GM12865 (cell line): ENCODE data around the gene IFT80.

ENCODE experiments used
- DNase-seq: peaks from one replicate; pipeline ENCODE4 v3.0.0; 2010; ENCODE audit warnings: low read depth
- H3K4me3 ChIP-seq: 2 replicates; pipeline ENCODE4 v1.5.1; 2011; ENCODE audit warnings: mild to moderate bottlenecking, low read depth, low read length, control low read depth
- TF ChIP-seq, protein P1 (sequence below): IDR thresholded peaks from 2 replicates; pipeline ENCODE4 v1.5.1; 2011; ENCODE audit warnings: low read length, control low read depth, low read depth, inconsistent platforms; ENCODE audit not compliant: insufficient read depth; ENCODE audit errors: missing control alignments

Gene IFT80

DNA sequence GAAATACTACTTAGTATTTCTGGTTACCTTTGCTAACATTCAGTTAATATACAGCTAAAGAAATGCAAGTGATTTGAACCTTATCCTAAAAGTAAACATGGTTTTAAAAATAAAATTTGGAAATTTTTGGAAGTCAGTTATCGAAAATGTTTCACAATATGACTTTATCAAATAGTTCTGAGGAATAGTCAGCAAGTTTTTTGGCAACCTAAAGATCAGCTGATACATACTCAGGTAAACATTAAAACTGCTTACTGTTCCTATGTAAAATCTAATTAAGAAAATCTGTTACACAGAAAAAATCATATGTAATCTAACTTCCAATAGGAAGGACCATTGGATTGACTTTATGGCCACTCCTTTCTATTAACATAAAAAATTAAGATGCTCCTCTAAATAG is 24.1 kb downstream of the IFT80 start:
- no peak overlapping the region for H3K4me3 ChIP-seq
- TF ChIP-seq, protein P1, sequence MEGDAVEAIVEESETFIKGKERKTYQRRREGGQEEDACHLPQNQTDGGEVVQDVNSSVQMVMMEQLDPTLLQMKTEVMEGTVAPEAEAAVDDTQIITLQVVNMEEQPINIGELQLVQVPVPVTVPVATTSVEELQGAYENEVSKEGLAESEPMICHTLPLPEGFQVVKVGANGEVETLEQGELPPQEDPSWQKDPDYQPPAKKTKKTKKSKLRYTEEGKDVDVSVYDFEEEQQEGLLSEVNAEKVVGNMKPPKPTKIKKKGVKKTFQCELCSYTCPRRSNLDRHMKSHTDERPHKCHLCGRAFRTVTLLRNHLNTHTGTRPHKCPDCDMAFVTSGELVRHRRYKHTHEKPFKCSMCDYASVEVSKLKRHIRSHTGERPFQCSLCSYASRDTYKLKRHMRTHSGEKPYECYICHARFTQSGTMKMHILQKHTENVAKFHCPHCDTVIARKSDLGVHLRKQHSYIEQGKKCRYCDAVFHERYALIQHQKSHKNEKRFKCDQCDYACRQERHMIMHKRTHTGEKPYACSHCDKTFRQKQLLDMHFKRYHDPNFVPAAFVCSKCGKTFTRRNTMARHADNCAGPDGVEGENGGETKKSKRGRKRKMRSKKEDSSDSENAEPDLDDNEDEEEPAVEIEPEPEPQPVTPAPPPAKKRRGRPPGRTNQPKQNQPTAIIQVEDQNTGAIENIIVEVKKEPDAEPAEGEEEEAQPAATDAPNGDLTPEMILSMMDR: no peak
- no peak for DNase-seq

DNA sequence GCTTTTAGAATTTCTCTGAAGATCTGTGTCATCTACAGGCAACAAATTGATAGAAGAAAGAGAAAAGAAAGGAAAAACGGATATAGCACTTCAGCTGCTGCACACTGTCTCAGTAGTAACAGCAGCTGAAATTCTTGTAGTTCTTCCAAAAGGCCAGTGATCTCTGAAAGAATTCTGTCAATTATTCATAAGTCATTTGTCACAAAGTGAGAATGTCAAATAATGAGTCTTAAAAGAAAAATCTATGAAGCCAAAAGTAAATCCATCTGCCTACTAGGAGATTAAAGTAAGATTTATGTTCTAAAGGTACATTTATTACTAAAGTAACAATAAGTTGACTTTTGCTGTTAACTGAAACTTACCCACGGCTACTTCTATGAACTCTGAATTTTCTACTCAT is 24.6 kb downstream of the IFT80 start:
- no peak for DNase-seq
- TF ChIP-seq, protein P1: no peak
- H3K4me3 ChIP-seq: no peak overlapping the region

DNA sequence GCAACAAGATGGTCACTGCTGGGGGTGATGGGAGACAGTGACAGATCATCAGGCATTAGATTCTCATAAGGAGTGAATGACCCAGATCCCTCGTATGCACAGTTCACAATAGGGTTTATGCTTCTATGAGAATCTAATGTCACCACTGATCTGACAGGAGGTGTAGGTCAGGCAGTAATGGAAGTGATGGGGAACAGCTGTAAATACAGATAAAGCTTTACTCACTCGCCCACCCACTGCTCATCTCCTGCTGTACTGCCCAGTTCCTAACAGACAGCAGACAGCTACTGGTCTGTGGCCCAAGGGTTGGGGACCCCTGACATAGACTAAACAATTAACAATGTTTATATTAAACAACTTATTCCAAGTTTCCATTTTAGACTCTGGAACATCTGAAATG is 25.4 kb downstream of the IFT80 start:
- TF ChIP-seq, protein P1: no peak
- no peak overlapping the region for H3K4me3 ChIP-seq
- no peak for DNase-seq

DNA sequence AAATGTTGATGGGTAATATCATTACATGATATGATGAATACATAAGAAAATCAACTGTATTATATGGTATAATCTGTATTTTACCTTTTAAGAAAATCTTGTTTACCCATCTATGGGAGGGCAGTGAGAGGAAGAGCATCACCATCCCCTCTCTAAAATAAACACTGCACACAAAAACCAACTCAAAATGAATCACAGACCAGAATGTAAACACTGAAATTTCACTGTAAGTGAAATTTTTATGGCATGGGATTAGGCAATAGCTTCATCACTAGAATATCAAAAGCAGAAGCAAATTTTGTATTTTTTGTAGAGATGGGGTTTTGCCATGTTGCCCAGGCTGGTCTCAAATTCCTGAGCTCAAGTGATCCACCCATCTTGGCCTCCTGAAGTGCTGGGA is 26.2 kb downstream of the IFT80 start:
- TF ChIP-seq, protein P1: no peak
- DNase-seq: no peak
- H3K4me3 ChIP-seq: no peak overlapping the region

DNA sequence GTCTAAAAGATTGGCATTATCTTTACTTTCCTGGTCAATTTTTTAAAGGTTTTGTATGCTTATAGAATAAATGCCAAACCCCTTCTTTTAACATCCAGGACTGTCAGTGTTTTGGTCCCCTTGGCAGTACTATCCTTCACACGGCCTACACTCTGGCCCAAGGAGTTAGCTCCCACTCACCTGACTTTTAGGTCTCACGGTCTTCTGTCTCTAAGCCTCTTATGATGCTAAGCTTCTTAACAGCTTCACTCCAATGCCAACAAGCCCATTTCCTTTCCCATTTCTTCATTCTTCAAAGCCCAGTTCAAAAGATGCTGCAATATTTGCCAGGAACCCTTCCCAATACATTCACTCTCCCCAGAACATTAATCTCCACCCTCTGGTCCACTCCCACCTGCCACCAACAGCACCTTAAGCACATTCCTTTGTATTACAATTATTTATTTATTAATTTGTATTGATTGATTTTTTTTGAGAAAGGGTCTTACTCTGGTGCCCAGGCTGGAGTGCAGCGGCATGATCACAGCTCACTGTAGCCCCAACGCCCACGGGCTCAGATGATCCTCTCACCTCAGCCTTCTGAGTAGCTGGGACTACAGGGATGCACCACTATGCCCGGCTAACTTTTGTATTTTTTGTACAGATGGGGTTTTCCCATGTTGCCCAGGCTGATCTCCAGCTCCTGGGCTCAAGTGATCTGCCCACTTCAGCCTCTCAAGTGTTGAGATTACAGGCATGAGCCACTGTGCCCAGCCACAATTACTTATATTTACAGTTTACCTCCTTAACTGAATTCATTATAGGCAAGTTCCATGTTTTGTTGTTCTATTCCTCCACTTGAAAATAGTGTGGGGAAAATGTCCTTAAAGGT is 27.8 kb downstream of the IFT80 start:
- TF ChIP-seq, protein P1: no peak
- no peak overlapping the region for H3K4me3 ChIP-seq
- no peak for DNase-seq

DNA sequence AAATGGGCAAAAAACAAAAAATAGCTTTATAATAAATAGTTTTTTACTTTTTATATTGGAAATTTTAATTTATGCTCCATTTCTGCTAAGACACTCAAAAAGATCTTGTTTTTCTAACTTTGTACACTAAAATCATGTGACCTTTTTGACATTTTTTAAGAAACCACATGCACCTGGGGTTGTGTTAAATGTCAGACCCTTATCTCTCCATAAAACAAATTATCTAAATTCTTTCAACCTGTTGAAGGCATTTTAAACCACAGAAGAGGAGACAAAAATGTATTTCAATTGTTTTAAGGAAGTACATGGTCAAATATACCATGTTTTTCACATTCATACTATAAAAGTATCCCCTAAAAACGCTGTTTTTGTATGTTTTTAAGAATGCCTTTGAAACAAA is 29.2 kb downstream of the IFT80 start:
- TF ChIP-seq, protein P1: no peak
- no peak overlapping the region for H3K4me3 ChIP-seq
- no peak for DNase-seq

DNA sequence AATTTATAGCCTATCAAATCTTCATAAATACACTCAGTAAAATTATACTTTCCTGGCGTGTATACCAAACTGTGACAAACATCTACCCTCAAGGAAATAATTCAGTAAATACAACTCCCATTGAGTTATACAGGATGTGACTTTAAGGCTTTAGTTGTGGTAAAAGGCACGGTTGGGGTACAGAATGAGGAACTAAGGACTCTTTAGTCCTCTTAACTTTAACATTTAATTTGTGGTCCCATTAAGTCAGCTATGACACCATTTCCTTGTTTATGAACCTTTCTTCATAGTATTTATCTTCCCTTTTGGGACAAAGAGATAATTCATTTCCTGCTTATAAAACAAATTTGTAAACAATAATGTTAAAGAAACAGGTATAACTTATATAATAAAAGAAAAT is 30.2 kb downstream of the IFT80 start:
- H3K4me3 ChIP-seq: no peak overlapping the region
- peak; percentile 22 for DNase-seq
- TF ChIP-seq, protein P1: no peak
